Cortex of kidney (tissue), 1 donor: ENCODE data around the gene CYP26B1.
"Not testable (repeated sequence)": the region's sequence is repeated elsewhere in the genome, so short reads cannot be mapped to it uniquely, and the experiment has no call there.

Experiments used
- DNase-seq: peaks from one replicate; lab custom pipeline; 2025; lab: John Stamatoyannopoulos, UW

CYP26B1 gene

DNA sequence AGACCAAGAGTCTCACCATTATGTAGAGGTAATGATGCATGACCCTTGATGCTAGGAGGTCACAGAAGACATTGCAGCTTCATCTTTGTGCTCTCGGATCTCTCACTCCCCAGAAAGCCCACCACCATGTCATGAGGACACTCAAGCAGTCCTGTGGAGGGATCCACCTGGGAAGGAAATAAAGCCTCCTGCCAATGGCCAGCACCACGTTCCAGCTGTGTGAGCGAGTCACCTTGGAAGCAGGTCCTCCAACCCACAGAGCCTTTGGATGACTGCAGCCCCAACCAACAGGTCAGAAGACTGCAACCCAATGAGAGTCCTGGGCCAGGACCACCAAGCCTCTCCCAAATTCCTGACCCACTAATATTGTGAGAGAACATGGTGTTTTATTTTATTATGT, 38.4 kb downstream of the CYP26B1 start:
- DNase-seq: no peak

DNA sequence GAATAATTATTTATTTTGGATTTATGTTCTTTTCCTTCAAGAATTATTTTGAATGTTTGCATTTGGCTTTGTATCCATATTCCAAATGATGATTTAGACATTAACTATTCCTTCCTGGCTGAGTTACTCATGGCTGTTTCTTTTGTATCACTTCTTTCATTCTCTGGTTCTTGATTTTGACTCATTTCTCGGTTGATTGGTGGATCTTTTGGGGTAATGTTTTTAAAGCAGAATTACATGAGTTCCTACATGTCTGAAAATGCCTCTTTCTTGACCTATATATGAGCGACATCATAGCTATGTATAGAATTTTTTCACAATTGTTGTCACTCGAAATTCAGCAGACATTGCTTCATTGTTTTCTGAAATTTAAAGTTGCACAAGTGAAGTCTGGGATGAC, 39.5 kb downstream of the CYP26B1 start:
- DNase-seq: no peak

DNA sequence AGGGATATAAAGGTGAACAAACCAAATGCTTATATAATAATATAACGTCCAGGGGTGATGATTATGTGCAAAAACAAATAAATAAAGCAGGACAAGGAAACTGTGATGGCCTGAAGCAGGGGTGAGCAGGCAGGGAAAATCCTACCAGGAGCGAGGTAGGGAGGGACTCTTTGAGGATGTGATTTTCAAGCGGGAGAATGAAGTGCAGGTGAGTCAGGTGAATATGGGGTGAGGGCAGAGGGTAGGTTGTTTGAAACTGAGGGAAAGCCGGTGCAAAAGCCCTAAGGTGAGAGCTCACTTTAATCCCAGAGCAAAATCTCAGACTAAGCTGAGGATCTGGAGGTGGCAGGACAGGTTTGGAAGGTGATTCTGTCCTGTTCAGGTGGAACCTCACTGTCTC, 40.7 kb downstream of the CYP26B1 start:
- no peak for DNase-seq

DNA sequence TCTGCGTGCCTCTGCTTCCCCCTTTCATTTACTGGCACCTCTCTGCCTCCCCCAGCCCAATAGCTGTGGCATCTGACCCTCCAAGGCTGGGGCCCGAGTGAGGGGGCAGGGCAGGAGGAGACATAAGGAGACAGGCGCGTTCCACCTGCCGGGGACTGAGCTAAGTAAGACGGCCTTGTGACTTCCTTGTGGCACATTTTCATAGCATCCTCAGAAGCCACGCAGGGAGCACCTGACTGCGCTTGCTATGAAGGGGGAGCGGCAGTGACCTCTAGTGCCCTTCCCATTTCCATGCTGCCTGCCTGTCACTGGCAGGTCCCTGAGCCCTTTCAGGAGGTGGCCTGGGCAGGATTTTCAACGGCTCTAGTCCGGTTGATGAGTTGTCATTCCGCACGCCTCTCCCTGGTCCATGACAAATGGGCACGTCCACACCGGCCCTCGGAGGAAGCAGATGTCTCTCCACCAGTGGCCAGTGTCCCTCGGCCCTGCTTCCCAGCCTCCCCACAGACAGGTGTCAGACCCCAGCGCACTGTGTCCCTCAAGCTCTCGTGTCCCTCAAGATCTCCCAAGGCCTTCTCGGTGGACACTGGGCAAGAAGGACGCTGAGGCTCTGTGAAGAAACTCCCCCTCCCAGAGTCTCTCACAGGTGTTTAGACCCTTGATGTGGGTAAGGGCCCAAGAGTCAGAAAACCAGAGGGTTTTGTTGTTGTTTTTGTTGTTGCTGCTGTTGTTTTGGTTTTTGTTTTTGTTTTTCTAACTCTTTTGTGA, 42.7 kb downstream of the CYP26B1 start:
- DNase-seq: no peak

DNA sequence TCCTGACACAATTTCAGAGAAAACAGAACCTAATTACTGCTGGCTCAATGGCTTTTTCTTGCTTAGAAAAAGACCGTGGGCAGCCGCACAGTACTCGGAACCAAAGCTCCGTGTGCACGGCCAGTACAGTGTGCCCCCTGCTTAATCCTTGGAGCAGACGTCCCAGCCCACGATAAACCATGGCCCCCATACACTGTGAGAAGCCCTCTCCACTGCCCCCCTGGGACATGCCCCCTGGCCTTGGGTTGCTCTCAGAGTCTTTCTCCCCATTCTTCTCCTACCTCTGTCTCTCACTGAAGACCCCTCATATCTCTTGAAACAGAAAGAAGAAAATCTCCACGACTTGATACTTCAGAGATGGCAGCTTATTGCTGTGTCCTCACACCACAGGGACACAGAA, 44.0 kb downstream of the CYP26B1 start:
- DNase-seq: no peak

DNA sequence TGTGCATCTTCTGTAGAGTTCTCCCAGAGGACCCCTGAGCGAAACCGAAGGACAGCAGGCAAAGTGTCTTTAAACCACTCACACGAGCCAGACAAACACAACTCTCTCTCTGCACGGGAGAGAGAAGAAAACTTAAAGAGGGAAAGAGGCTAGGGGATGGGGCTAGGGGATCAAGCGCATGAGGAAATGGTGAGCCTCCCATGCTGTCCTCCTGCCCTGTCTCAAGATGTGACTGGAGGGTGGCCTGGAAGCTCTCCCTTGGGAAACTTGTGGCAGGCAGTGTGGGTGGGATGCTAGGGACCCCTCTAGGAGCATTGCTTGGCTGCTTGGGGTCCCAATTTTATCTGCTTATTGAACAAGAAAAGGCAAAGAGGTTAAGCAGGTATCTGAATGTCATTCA, 44.5 kb downstream of the CYP26B1 start:
- DNase-seq: no peak

DNA sequence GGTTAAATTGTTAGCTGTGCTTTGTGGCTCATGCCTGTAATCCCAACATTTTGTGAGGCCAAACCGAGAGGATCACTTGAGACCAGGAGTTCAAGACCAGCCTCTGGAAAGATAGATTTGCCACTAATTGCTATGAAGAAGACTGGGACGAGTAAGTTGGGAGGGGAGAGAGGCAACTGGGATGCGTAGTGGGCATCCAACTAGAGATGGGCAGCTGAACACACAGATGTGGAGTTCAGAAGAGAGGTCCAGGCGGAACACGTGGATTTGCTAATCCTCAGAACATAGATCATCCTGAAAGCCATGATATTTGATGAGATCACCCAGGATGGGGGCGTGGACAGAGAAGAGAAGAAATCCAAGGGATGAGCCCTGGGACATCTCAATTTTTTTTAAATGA, 48.7 kb downstream of the CYP26B1 start:
- no peak for DNase-seq

DNA sequence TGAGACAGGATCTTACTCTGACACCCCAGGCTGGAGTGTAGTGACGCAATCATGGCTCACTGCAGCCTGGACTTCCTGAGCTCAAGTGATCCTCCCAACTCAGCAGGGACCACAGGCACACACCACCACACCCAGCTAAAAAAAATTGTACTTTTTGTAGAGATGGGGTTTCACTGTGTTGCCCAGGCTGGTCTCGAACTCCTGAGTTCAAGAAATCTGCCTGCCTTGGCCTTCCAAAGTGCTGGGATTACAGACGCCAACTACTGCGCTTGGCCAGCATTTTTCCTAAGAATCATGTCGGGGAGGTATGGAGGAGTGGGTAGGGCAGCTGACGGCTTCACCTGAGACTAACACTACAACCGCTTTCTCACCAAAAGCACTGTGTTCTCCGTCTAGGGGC, 50.4 kb downstream of the CYP26B1 start:
- DNase-seq: no peak

DNA sequence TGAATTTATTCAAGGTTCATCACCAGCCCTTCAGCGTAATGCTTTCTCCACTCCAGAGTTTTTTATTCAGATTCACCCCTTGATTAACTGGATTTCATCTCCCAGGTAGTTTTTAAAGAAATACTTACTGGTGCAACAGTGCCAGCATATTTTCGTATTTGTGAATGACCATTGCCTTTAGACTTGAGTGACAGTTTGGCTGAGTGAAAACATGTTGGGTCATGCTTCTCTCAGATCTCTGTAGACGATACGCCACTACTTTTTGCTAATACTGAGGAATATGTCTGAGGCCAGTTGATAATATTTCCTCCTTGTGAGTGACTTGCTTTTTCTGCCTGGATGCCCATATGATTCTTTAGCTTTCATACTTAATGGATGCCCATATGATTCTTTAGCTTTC, 51.5 kb downstream of the CYP26B1 start:
- no peak for DNase-seq

DNA sequence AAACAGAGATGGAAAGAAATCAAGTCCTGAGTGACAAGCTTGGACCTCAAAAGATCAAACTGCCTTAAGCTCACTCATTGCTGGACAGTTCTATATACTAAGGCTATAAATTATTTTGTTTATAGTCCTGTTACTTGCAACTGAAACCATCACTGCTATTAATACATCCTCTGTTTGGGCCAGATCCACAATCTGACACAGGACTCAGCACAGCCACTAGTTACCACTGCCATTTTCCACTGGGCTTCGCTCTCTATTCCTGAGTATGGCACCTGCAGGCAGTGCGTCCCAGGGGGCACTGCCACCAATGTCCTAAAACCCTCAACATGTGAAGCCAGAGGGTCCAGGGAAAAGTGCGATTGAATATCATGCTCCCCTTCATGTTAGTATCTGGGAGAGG, 52.3 kb downstream of the CYP26B1 start:
- DNase-seq: no peak

DNA sequence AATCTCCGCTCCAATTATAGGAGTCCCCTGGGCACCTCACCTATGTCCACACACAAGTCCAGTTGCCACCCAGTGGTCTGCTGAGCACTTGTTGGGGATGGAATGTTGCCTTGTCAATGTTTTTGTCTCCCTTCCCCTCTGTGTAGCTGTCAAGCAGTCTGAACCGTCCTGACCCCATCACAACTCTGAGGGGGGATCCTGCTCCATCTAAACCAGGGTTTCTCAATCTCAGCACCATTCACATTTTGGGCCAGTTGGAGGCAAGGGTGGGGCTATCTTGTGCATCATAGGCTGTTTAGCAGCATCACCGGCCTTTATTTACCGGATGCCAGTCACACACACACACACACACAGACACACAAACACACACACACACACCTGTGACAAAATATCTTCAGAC, 53.0 kb downstream of the CYP26B1 start:
- DNase-seq: no peak

DNA sequence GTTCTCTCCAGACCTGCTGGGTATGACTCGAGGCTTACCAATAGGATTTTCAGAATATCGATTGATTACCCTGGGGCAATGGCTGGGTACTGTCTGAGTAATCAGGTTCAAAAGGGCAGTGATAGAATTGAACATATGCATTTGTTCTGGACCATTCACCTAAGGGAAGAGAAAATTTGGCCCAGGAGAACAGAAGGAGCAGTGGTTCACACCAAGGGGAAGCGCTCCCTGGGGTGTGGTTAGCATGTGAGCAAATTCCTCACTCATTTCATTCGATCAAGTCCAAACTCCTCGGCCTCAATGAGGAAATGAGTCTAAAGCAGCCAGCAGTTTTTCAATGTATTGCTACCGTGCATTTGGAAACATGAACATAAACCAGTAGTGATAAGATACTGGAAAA, 55.6 kb downstream of the CYP26B1 start:
- DNase-seq: no peak

DNA sequence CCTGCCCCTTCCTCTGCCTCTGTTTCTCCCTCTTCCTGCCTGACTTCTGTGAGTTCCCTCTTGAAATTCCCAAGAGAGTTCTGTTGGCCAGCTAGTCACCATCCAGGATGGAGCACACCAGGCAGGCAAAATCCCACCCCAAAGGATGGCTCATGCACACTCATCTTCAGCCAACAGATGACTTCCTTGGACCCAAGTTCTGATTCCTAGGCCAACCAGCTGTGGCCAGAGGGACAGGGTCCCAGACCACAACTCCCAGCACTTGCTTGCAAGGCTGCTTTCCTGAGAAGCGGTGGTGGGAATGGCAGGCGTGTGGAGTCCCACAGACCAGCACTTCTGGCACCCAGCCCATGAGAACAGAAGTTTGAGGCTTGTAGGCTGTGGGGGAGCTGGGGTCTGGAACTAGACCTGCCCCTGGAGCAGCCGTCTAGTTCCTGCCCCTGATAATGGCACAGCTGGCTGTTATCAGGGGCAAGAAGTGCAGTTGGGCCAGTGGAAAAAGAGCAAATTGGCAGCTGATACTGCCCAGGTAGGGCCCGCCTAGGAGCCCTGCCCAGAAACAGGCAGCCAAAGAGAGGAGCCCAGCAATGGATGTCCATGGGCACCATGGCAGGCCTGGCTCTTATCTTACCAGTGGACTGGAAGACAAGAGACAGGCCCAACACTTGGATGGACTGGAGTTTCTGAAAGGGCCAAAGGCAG, 56.7 kb downstream of the CYP26B1 start:
- DNase-seq: no peak

DNA sequence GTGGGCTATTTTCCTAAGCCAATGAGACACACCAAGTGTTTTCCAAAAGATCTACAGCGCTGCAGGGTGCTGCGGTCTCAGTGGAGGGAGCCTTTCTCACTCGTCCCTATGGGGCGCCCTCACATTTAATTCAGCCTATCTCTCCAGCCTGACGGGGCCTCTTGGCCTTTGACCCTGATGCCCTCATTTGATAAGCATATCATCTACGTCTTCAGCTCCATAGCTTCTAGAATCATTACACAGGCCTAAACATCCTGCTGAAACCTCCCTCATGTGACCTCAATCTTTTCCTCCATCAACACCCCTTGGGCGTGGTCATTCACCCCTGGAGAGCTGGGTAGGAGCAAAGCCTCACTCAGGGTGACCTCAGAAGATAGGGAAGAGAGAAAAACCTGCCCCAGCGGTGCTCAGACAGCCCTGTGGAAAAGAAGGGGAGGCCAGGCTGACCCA, 57.4 kb downstream of the CYP26B1 start:
- DNase-seq: no peak

DNA sequence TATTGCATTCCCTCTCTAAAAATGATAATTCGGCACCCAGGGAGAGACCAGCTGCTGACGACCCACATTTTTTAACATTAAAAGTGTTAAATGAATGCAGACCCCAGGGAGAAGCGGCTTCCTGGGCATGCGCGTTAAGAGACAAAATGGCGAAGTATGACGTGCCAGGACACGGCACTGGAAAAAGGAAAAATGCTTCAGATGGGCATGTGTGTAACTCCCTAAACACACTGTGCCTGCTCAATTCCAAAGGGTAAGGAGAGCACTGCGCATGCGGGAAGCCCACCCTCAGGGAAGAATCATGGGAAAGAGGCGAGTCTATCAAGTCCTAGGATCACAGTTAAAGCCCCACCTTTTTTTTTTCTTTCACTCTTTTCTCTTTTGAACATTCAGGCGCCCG, 58.1 kb downstream of the CYP26B1 start:
- DNase-seq: no peak

DNA sequence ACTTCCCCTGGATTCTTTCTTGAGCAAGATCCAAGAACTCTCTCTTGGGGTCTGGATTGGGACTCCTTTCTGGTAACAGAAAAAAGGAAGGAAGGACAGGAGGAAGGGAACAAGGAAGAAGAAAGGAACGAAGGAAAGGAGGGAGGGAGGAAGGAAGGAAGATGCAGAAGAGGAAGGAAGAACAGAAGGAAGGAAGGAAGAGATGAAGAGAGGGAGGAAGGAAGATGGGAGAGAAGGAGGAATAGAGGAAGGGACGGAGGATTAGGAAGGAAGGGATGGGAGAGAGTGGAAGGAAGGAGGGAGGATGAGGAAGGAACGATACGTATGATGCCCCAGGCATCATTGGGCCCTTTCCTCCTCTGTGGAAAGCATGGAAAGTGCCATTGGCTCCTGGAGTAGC, 58.6 kb downstream of the CYP26B1 start:
- no peak for DNase-seq

DNA sequence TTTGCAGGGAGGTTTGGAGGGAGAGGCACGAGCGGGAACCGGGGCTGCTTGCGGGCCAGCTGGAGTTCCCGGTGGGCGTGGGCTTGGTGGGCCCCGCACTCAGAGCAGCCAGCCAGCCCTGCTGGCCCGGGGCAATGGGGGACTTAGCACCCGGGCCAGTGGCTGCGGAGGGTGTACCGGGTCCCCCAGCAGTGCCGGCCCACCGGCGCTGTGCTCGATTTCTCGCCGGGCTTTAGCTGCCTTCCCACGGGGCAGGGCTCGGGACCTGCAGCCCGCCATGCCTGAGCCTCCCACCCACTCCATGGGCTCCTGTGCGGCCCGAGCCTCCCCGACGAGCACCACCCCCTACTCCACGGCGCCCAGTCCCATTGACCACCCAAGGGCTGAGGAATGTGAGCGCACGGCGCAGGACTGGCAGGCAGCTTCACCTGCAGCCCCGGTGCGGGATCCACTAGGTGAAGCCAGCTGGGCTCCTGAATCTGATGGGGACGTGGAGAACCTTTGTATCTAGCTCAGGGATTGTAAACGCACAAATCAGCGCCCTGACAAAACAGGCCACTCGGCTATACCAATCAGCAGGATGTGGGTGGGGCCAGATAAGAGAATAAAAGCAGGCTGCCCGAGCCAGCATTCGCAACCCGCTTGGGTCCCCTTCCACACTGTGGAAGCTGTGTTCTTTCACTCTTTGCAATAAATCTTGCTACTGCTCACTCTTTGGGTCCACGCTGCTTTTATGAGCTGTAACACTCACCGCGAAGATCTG, 60.6 kb downstream of the CYP26B1 start:
- not testable (repeated sequence) for DNase-seq

DNA sequence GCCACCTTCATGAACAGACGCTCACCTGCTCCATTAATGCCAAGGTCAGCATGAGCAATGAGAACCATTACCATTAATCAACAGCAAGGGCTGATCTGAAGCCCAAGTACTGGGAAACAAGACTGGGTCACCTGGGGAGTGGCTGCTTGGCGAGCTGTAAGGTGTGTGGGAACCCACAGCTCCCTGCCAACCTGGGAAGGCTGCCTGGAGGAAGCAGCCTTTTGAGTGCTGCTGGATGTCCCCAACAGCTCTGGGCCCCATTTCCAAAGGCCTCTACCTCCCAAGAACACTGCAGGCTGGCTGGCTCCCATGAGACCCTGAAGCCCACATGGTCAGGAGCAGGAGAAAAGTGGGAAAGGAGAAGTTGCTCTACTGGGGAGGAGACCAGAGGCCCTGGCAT, 62.1 kb downstream of the CYP26B1 start:
- no peak for DNase-seq

DNA sequence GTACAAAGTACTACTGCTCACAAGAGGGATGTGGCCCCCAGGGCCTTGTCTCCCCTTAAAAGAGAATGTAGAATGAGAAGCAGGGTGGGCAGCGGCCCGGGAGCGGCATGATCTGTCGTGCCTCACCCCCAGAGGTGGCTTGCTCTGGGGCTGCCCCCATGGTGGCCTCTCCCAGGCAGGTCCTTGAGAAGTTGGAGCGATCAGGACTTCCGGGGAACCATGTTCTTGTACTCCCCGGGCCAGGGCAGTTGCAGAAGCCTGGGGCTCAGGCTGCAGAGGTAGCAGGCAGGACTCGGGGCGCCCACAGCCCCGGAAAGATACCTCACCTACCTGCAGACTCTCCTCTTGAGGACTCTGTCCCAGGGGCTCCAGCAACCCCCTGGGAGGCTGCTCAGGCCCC, 62.6 kb downstream of the CYP26B1 start:
- no peak for DNase-seq

DNA sequence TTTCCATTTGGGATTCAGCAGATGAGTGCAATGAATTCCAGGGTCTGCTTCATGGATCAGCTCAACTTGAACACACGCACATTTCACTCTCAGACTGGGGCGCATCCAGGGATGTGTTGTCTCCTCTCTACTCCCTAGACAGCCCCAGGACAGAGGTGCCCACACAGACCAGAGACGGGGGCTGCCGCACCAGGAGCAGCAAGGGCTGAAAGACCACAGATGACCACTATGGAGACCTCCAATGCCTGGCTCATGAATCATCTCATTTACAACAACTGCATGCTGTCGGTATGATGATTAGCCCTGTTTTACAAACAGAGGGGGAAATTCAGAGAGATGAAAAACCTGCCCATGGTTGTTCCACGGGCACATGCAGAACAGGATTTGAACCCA, 63.1 kb downstream of the CYP26B1 start:
- no peak for DNase-seq

DNA sequence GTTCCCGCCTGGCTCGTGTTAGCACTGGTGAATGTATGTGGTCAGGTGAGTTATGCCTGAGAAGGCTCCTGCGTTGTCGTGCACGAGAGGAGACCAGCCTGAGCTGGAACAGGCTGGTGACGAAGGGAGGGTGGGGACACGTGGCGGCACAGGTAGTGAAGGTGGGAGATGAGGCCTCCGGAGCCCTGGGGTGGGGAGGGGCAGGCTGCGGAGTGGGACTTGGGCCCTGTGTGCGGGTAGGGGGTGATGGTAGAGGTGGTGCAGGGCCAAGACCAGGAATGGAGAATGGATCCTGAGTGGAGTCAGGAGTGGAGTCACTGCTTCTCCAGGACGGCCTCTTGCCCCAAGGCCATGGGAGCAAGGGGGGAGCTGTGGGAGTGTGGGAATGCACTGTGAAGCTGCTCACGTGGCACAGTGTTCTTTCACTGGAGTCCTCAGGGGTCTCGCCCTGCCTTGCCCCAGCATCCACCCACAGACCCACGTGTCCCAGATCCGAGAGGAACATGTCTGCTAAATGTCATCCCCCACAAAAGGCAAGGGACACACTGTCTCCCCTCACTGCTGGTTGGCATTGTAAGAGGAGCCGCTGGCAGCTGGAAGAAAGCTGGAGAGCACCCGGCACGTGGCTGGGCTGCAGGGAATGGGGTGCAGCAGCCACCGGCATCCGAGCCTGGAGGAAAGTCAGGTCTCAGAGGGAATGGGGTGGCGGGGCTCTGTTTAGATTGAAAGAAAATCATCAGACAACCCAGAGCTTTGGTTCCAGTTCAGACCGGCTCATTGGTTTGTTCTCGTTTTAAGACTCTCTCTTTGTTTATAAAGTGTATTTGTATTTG, 63.7 kb downstream of the CYP26B1 start:
- no peak for DNase-seq

DNA sequence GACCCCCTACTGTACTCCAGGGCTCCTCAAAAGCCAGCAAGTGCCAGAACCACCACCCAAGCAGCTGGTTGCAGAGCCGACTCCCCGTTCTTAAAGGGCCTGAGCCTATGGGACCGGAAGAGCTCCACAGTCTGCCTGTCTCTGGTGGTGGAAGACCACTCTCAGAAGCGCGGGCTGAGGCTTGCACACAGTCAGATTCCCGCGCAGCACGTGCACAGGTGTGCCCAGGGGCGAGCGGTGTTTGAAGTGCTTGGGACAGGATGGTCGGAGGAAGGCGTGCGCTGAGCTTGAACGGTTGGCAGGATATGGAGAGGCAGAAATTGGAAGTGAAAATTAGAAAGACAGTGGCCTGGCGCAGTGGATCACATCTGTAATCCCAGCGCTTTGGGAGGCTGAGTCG, 64.8 kb downstream of the CYP26B1 start:
- DNase-seq: no peak
